ENCODE measurements around the gene FKRP. TPM values are rescaled to one million over a fixed set of nuclear protein-coding genes. Genes with fewer than 3 reads are reported as not detected.

FKRP gene
- total and polyA plus RNA-seq, 2 of the 13 experiments (the other 11 are each of a cell fraction or from before 2014, with no cell fraction given), result 7.3 to 9.8 TPM

DNA sequence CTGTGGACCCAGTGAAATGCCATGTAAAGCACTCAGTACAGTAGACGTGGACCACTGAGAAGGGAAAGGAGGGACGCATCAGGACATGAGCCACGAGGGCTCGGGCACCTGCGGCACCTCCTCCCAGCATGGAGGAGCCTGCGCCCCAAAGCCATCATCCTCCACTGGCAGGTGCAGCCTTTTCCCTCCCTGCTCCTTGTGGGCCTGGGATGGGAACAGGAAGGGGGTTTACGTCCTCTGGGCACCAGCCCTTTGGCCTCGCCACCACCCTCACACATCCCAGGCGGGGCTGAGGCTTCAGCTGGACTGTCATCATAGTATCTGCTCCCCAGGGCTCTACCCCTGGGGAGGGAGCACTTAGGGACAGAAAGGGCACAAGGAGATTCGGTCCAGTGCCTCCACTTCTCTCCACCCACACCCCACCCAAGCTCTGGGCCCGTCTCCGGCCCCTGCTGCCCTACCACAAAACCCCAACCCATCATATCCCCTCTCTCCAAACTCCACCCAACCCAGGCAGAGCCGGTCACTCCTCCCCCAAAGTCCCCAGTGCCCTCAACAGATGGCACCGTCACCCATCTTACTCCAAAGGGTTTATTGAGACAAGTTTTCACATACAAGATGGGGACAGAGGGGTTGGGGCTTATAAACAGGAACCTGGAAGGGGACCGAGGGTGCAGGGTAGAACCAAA lies 26.8 kb upstream of the FKRP start (continued):
- TF ChIP-seq, protein P1, sequence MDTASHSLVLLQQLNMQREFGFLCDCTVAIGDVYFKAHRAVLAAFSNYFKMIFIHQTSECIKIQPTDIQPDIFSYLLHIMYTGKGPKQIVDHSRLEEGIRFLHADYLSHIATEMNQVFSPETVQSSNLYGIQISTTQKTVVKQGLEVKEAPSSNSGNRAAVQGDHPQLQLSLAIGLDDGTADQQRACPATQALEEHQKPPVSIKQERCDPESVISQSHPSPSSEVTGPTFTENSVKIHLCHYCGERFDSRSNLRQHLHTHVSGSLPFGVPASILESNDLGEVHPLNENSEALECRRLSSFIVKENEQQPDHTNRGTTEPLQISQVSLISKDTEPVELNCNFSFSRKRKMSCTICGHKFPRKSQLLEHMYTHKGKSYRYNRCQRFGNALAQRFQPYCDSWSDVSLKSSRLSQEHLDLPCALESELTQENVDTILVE (CRISPR knock-in tag; IDR thresholded peaks at IDR 0.05), result no peak
- peak; percentile 71 for TF ChIP-seq AGO2 (optimal IDR thresholded peaks at IDR 0.05; ENCODE audit: low read depth, low read length)
- no peak for TF ChIP-seq TCF7 (IDR thresholded peaks at IDR 0.05; ENCODE audit: low read depth)
- TF ChIP-seq DNMT1 (CRISPR knock-in tag; IDR thresholded peaks at IDR 0.05), result no peak
- TF ChIP-seq RBM22 (optimal IDR thresholded peaks at IDR 0.05; ENCODE audit: low read length), result peak; percentile 47
- no peak for TF ChIP-seq RFX5 (IDR thresholded peaks at IDR 0.05; ENCODE audit: low read depth, low read length)
- no peak for TF ChIP-seq ZNF761 (CRISPR knock-in tag; conservative IDR thresholded peaks at IDR 0.05)
- TF ChIP-seq HHEX (CRISPR knock-in tag; IDR thresholded peaks at IDR 0.05), result no peak
- TF ChIP-seq SMAD1 (CRISPR knock-in tag; IDR thresholded peaks at IDR 0.05; ENCODE audit: borderline replicate concordance, low read depth), result no peak
- TF ChIP-seq ZNF766 (CRISPR knock-in tag; IDR thresholded peaks at IDR 0.05; ENCODE audit: borderline replicate concordance), result no peak
- no peak for TF ChIP-seq FOXM1 (CRISPR knock-in tag; IDR thresholded peaks at IDR 0.05)
- no peak for TF ChIP-seq TGIF2 (CRISPR knock-in tag; IDR thresholded peaks at IDR 0.05)
- TF ChIP-seq ZNF614 (CRISPR knock-in tag; IDR thresholded peaks at IDR 0.05; ENCODE audit: borderline replicate concordance), result no peak
- TF ChIP-seq, protein P2, sequence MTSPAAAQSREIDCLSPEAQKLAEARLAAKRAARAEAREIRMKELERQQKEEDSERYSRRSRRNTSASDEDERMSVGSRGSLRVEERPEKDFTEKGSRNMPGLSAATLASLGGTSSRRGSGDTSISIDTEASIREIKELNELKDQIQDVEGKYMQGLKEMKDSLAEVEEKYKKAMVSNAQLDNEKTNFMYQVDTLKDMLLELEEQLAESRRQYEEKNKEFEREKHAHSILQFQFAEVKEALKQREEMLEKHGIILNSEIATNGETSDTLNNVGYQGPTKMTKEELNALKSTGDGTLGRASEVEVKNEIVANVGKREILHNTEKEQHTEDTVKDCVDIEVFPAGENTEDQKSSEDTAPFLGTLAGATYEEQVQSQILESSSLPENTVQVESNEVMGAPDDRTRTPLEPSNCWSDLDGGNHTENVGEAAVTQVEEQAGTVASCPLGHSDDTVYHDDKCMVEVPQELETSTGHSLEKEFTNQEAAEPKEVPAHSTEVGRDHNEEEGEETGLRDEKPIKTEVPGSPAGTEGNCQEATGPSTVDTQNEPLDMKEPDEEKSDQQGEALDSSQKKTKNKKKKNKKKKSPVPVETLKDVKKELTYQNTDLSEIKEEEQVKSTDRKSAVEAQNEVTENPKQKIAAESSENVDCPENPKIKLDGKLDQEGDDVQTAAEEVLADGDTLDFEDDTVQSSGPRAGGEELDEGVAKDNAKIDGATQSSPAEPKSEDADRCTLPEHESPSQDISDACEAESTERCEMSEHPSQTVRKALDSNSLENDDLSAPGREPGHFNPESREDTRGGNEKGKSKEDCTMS (CRISPR knock-in tag; conservative IDR thresholded peaks at IDR 0.05), result no peak
- no peak for TF ChIP-seq SAFB2 (CRISPR knock-in tag; IDR thresholded peaks at IDR 0.05; ENCODE audit: borderline replicate concordance, low read depth)
- TF ChIP-seq ZNF878 (CRISPR knock-in tag; IDR thresholded peaks at IDR 0.05), result no peak
- TF ChIP-seq ZBTB7A (CRISPR knock-in tag; IDR thresholded peaks at IDR 0.05), result no peak
- TF ChIP-seq, protein P3, sequence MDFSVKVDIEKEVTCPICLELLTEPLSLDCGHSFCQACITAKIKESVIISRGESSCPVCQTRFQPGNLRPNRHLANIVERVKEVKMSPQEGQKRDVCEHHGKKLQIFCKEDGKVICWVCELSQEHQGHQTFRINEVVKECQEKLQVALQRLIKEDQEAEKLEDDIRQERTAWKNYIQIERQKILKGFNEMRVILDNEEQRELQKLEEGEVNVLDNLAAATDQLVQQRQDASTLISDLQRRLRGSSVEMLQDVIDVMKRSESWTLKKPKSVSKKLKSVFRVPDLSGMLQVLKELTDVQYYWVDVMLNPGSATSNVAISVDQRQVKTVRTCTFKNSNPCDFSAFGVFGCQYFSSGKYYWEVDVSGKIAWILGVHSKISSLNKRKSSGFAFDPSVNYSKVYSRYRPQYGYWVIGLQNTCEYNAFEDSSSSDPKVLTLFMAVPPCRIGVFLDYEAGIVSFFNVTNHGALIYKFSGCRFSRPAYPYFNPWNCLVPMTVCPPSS (IDR thresholded peaks at IDR 0.05), result no peak
- no peak for TF ChIP-seq HOXD1 (CRISPR knock-in tag; IDR thresholded peaks at IDR 0.05)
- TF ChIP-seq POLR2A (IDR thresholded peaks at IDR 0.05; ENCODE audit: insufficient read depth in 1 of 2, low read depth in 2 of 2, low read length in 2 of 2), result no peak
